ENCODE data around the gene RAB11A.

DNA sequence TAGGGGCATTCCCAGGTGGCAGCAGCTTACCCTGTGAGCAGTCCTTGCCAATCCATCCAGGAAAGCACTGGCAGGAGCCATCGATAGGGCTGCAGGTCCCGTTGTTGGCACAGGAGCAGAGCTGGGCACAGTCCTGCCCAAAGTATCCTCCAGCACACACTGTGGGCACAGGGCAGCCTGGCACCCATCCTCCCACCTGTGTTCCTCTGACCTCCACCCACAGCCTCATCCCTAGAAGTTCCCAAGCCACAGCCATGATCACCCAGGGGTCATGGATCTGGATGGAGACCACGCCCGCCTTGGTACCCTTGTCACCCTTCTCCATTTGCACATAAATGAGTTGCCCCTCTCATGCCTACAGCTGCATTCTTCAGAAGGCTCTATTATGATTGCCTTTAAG, 48.6 kb downstream of the RAB11A start:
- TF ChIP-seq EZH2phosphoT487 (IDR thresholded peaks at IDR 0.05; ENCODE audit: borderline replicate concordance) = no peak
- TF ChIP-seq CTCF (conservative IDR thresholded peaks at IDR 0.05; ENCODE audit: low read length) = no peak
